ENCODE measurements around the gene ASIP.

The ASIP gene

DNA sequence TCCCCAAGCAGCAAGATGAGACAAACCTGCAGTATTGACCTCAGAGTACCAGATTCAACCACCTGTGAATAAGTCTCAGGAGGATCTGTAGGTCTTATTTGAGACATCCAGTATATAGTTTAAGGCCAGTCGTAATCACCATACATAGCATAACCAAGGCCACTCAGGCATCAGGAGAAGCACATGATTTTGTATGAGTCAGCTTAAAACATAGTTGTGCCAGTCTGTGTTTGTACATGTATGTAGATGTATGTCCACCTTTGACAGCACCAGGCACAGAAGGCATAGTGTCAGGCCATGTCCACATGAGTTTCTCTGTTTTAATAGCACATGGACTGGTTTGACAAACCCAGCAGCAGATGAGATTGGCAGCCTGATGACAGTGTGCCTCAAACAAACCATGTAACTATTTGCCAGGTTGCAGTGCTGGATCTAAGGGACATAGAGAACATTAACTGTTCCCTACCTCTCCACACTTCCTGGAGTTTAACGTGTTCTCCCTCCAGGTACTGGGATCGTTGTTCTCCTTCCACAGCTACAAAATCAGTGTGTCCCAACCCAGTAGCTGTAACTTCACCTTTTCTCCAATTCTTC, 8.6 kb upstream of the ASIP start:
- no peak for TF ChIP-seq POLR2AphosphoS5 (IDR thresholded peaks at IDR 0.05; ENCODE audit: low read depth, low read length)
- no peak for TF ChIP-seq TAF1 (IDR thresholded peaks at IDR 0.05; ENCODE audit: borderline replicate concordance, insufficient read depth, low read length)
- no peak for TF ChIP-seq SIN3A (IDR thresholded peaks at IDR 0.05; ENCODE audit: borderline replicate concordance, insufficient read depth, low read length)
- TF ChIP-seq, protein P1, sequence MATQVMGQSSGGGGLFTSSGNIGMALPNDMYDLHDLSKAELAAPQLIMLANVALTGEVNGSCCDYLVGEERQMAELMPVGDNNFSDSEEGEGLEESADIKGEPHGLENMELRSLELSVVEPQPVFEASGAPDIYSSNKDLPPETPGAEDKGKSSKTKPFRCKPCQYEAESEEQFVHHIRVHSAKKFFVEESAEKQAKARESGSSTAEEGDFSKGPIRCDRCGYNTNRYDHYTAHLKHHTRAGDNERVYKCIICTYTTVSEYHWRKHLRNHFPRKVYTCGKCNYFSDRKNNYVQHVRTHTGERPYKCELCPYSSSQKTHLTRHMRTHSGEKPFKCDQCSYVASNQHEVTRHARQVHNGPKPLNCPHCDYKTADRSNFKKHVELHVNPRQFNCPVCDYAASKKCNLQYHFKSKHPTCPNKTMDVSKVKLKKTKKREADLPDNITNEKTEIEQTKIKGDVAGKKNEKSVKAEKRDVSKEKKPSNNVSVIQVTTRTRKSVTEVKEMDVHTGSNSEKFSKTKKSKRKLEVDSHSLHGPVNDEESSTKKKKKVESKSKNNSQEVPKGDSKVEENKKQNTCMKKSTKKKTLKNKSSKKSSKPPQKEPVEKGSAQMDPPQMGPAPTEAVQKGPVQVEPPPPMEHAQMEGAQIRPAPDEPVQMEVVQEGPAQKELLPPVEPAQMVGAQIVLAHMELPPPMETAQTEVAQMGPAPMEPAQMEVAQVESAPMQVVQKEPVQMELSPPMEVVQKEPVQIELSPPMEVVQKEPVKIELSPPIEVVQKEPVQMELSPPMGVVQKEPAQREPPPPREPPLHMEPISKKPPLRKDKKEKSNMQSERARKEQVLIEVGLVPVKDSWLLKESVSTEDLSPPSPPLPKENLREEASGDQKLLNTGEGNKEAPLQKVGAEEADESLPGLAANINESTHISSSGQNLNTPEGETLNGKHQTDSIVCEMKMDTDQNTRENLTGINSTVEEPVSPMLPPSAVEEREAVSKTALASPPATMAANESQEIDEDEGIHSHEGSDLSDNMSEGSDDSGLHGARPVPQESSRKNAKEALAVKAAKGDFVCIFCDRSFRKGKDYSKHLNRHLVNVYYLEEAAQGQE (IDR thresholded peaks at IDR 0.05; ENCODE audit: insufficient read depth in 1 of 2, low read depth in 2 of 2, low read length in 2 of 2) = no peak
- no peak for TF ChIP-seq FOXP2 (optimal IDR thresholded peaks at IDR 0.05; ENCODE audit: borderline replicate concordance, extremely low read depth, extremely low read length, insufficient read depth)

GRCh38 chr20:34233687-34234086, 7.5 kb upstream of the ASIP start:
- TF ChIP-seq POLR2AphosphoS5 (IDR thresholded peaks at IDR 0.05; ENCODE audit: low read depth, low read length) = no peak
- TF ChIP-seq SIN3A (IDR thresholded peaks at IDR 0.05; ENCODE audit: borderline replicate concordance, insufficient read depth, low read length) = no peak
- TF ChIP-seq, protein P1 (IDR thresholded peaks at IDR 0.05; ENCODE audit: insufficient read depth in 1 of 2, low read depth in 2 of 2, low read length in 2 of 2) = no peak
- TF ChIP-seq TAF1 (IDR thresholded peaks at IDR 0.05; ENCODE audit: borderline replicate concordance, insufficient read depth, low read length) = no peak
- TF ChIP-seq FOXP2 (optimal IDR thresholded peaks at IDR 0.05; ENCODE audit: borderline replicate concordance, extremely low read depth, extremely low read length, insufficient read depth) = no peak

DNA sequence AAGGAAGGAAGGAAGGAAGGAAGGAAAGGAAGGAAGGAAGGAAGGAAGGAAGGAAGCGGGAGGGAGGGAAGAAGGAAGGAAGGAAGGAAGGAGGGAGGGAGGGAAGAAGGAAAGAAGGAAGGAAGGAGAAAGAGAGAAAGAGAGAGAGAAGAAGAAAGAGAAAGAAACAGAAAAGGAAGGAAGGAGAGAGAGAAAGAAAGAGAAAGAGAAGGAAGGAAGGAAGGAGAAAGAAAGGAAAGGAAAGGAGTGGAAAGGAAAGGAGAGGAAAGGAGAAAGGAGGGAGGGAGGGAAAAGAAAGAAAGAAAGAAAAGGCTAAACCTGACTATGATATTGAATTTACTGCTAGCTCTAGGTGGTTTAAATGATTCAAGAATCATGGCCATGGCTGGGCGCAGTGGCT, 5.3 kb upstream of the ASIP start:
- TF ChIP-seq FOXP2 (optimal IDR thresholded peaks at IDR 0.05; ENCODE audit: borderline replicate concordance, extremely low read depth, extremely low read length, insufficient read depth) = no peak
- no peak for TF ChIP-seq POLR2AphosphoS5 (IDR thresholded peaks at IDR 0.05; ENCODE audit: low read depth, low read length)
- TF ChIP-seq, protein P1 (IDR thresholded peaks at IDR 0.05; ENCODE audit: insufficient read depth in 1 of 2, low read depth in 2 of 2, low read length in 2 of 2) = no peak
- TF ChIP-seq SIN3A (IDR thresholded peaks at IDR 0.05; ENCODE audit: borderline replicate concordance, insufficient read depth, low read length) = no peak
- TF ChIP-seq TAF1 (IDR thresholded peaks at IDR 0.05; ENCODE audit: borderline replicate concordance, insufficient read depth, low read length) = no peak

DNA sequence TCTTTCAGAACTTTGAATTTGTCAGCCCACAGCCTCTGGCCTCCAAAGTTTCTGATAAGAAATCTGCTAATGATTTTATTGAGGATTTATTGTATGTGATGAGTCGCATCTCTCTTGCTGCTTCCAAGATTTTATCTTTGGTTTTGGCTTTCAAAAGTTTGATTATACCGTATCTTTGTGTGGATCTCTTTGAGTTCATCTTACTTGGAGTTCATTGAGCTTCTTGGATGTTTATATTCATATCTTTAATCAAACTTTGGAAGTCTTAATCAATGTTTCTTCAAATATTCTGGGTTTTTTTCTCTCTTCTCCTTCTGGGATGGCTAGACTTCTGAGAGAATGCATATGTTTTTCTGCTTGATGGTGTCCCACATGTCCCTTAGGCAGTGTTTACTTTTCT, 3.3 kb upstream of the ASIP start:
- TF ChIP-seq SIN3A (IDR thresholded peaks at IDR 0.05; ENCODE audit: borderline replicate concordance, insufficient read depth, low read length) (no peak), POLR2AphosphoS5 (IDR thresholded peaks at IDR 0.05; ENCODE audit: low read depth, low read length) (no peak), FOXP2 (optimal IDR thresholded peaks at IDR 0.05; ENCODE audit: borderline replicate concordance, extremely low read depth, extremely low read length, insufficient read depth) (no peak)

DNA sequence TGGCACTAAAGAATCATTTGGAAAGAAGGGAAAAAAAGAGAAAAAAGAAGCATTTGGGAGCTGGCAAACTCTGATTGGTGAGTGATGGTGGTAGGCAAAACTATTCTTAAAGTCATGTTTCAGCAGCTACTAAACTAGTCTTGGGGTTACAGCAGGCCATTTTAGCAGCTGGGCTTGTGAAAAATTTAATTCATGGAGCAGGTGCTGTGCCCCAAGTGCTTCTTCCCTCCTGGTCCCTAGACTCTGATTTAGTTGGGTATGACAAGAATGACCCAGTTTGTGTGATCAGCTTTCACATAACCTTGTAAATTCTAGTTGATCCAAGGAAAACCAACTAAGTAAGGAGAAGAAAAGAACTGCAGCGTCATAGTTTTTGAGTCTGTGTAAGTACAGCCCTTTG, 1.1 kb upstream of the ASIP start:
- TF ChIP-seq POLR2AphosphoS5 (IDR thresholded peaks at IDR 0.05; ENCODE audit: low read depth, low read length) (no peak), SIN3A (IDR thresholded peaks at IDR 0.05; ENCODE audit: borderline replicate concordance, insufficient read depth, low read length) (no peak), TAF1 (IDR thresholded peaks at IDR 0.05; ENCODE audit: borderline replicate concordance, insufficient read depth, low read length) (no peak), FOXP2 (optimal IDR thresholded peaks at IDR 0.05; ENCODE audit: borderline replicate concordance, extremely low read depth, extremely low read length, insufficient read depth) (no peak)
- TF ChIP-seq, protein P1 (IDR thresholded peaks at IDR 0.05; ENCODE audit: insufficient read depth in 1 of 2, low read depth in 2 of 2, low read length in 2 of 2) = no peak

Measured in PFSK-1 (cell line).